OCI-LY7 (cell line): ENCODE measurements around the gene SEC14L1. TPM values are rescaled to one million over a fixed set of nuclear protein-coding genes. Genes with fewer than 3 reads are reported as not detected.

Experiments used
- BruUV-seq: library from RNA; stranded (reverse); fragments of 400-500 nt; replicated peaks from 2 replicates; lab custom pipeline; 2021; lab: Mats Ljungman, UMichigan
- CTCF ChIA-PET: fragments of 300-600 bp; sonication (Branson Sonifier 250); formaldehyde crosslinking; loops from one replicate; lab custom pipeline; 2022; ENCODE audit warnings: antibody characterized with exemption; ENCODE audit not compliant: unreplicated experiment; lab: Charles Lee
- POLR2A ChIA-PET: fragments of 300-600 bp; sonication (Branson Sonifier 250); formaldehyde crosslinking; loops from one replicate; lab custom pipeline; 2022; ENCODE audit warnings: antibody characterized with exemption; lab: Charles Lee
- DNase-seq: peaks from one replicate; pipeline ENCODE4 v3.0.0-alpha.2; 2015; ENCODE audit warnings: low spot score
- H2AFZ ChIP-seq: fragments of 200-600 bp; sonication (generic), shearing (Covaris generic); 2 replicates; pipeline ENCODE4 v1.6.1; 2014; ENCODE audit warnings: mild to moderate bottlenecking, antibody characterized with exemption, low read length, moderate library complexity
- H3K27ac ChIP-seq: fragments of 200-600 bp; sonication (generic); 2 replicates; pipeline ENCODE4 v1.5.1; 2014; ENCODE audit warnings: mixed run types, low read depth, mild to moderate bottlenecking, moderate library complexity, low read length, inconsistent platforms; ENCODE audit not compliant: poor library complexity, severe bottlenecking
- H3K36me3 ChIP-seq: fragments of 200-600 bp; sonication (generic); 2 replicates; pipeline ENCODE4 v1.6.1; 2014; ENCODE audit warnings: mild to moderate bottlenecking, antibody characterized with exemption, low read length, moderate library complexity, mixed read lengths; ENCODE audit not compliant: insufficient read depth
- H3K4me1 ChIP-seq: fragments of 200-600 bp; sonication (generic); 2 replicates; pipeline ENCODE4 v1.5.1; 2014; ENCODE audit warnings: mild to moderate bottlenecking, low read length; ENCODE audit not compliant: insufficient read depth, poor library complexity, severe bottlenecking
- H3K4me2 ChIP-seq: fragments of 200-600 bp; sonication (generic); 2 replicates; pipeline ENCODE4 v1.6.1; 2014; ENCODE audit warnings: mild to moderate bottlenecking, low read length
- H3K4me3 ChIP-seq: fragments of 200-600 bp; sonication (generic); 2 replicates; pipeline ENCODE4 v1.5.1; 2014; ENCODE audit warnings: mild to moderate bottlenecking, low read depth, low read length; ENCODE audit not compliant: poor library complexity, severe bottlenecking
- H3K79me2 ChIP-seq: fragments of 200-600 bp; sonication (generic); 2 replicates; pipeline ENCODE4 v1.6.1; 2016; ENCODE audit warnings: low read depth, mild to moderate bottlenecking, low read length, moderate library complexity, mixed read lengths; ENCODE audit not compliant: insufficient read depth
- H3K9me2 ChIP-seq: fragments of 200-600 bp; sonication (generic); 2 replicates; pipeline ENCODE4 v1.6.1; 2016; ENCODE audit warnings: mild to moderate bottlenecking, low read length, mixed read lengths; ENCODE audit not compliant: insufficient read depth
- H3K9me3 ChIP-seq: fragments of 200-600 bp; sonication (generic); 2 replicates; pipeline ENCODE4 v1.6.1; 2014; ENCODE audit warnings: mild to moderate bottlenecking, mixed run types, low read length, mixed read lengths
- H4K20me1 ChIP-seq: fragments of 200-600 bp; sonication (generic); 2 replicates; pipeline ENCODE4 v1.6.1; 2014; ENCODE audit warnings: mild to moderate bottlenecking, antibody characterized with exemption, low read length, moderate library complexity, mixed read lengths; ENCODE audit not compliant: insufficient read depth
- EZH2phosphoT487 ChIP-seq: fragments of 200-600 bp; sonication (generic); IDR thresholded peaks from 2 replicates; pipeline ENCODE4 v1.6.1; 2018; ENCODE audit warnings: low read depth, borderline replicate concordance, mild to moderate bottlenecking, mixed run types, antibody characterized with exemption, low read length, moderate library complexity, mixed read lengths
- intact Hi-C: fragments of 100-400 bp; cut with micrococcal nuclease; formaldehyde crosslinking; loops from one replicate; pipeline ENCODE4 v1.10.0; 2022; ENCODE audit not compliant: unreplicated experiment
- total RNA-seq, 2 experiments: library from RNA; depleted of rRNA in 1 of 2; stranded (reverse); fragments of >200 nt in 1 of 2; shearing (Covaris generic) in 1 of 2; gene quantifications; 2 replicates each; pipeline ENCODE4 v1.2.3, GENCODE V29; 2014 to 2022
- TF ChIP-seq, protein P1 (sequence below): fragments of 200-600 bp; sonication (generic); conservative IDR thresholded peaks from 2 replicates; pipeline ENCODE4 v1.5.1; 2014; ENCODE audit warnings: mild to moderate bottlenecking, antibody characterized with exemption, low read length, moderate library complexity, mixed read lengths

SEC14L1 gene
- total RNA-seq, 2 experiments from 2014 or later = 137 to 227 TPM

DNA sequence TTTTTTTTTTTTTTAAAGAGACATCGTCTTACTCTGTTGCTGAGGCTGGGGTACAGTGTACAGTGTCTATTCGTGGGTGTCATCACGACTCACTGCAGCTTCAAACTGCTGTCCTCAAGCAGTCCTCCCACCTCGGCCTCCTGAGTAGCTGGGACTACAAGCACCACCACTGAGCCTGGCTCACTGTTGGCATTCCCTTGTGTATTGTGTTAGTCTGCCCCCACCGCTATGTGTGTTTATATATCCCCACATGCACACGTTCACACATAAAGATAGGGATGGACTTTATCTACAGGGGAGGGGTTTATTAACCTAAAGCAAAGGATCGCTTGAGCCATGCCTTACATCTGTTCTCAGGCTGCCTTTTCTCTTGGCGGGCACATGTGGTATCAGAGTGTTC lies 63.8 kb downstream of the SEC14L1 start:
- Histone ChIP-seq H4K20me1 (no peaks in the 10 kb centered on the region), H3K4me2 (no peak overlapping the region), H3K4me3 (no peak overlapping the region), H3K36me3 (peaks cover 98% of the 10 kb centered on the region), H2AFZ (no peak overlapping the region), H3K9me2 (no peaks in the 10 kb centered on the region), H3K27ac (no peak overlapping the region), H3K9me3 (no peaks in the 10 kb centered on the region), H3K79me2 (no peaks in the 10 kb centered on the region), H3K4me1 (peaks cover 4% of the 10 kb centered on the region)
- no peak for TF ChIP-seq EZH2phosphoT487
- TF ChIP-seq, protein P1, sequence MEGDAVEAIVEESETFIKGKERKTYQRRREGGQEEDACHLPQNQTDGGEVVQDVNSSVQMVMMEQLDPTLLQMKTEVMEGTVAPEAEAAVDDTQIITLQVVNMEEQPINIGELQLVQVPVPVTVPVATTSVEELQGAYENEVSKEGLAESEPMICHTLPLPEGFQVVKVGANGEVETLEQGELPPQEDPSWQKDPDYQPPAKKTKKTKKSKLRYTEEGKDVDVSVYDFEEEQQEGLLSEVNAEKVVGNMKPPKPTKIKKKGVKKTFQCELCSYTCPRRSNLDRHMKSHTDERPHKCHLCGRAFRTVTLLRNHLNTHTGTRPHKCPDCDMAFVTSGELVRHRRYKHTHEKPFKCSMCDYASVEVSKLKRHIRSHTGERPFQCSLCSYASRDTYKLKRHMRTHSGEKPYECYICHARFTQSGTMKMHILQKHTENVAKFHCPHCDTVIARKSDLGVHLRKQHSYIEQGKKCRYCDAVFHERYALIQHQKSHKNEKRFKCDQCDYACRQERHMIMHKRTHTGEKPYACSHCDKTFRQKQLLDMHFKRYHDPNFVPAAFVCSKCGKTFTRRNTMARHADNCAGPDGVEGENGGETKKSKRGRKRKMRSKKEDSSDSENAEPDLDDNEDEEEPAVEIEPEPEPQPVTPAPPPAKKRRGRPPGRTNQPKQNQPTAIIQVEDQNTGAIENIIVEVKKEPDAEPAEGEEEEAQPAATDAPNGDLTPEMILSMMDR = no peak
- BruUV-seq = no TSS peak
- intact Hi-C loops = no loop called here
- CTCF ChIA-PET = no interaction called here
- no peak for DNase-seq
- POLR2A ChIA-PET = interaction anchor here (0.7 to 1.1 kb wide), 3 partner anchors 8 to 24 kb away, joined by 3 to 10 read pairs (median 5); no protein-coding TSS in a partner anchor

- H3K4me3 ChIP-seq = no peak overlapping the region
- H3K9me3 ChIP-seq = no peaks in the 10 kb centered on the region
- ChIA-PET POLR2A (interaction anchor here (0.6 kb wide), 1 partner anchor 262 kb away, joined by 3 read pairs; no protein-coding TSS in a partner anchor), CTCF (interaction anchor here (0.6 to 0.9 kb wide), 2 partner anchors 65 to 377 kb away, joined by 3 to 6 read pairs; partner anchors contain the start of gene SEC14L1)
- no peak for DNase-seq
- H3K36me3 ChIP-seq = peaks cover 98% of the 10 kb centered on the region
- H3K4me2 ChIP-seq = no peak overlapping the region
- intact Hi-C loops = no loop called here
- H2AFZ ChIP-seq = no peak overlapping the region
- no TSS peak for BruUV-seq
- H3K27ac ChIP-seq = no peak overlapping the region
- TF ChIP-seq EZH2phosphoT487 = no peak
- TF ChIP-seq, protein P1 = no peak
- H3K4me1 ChIP-seq = peaks cover 14% of the 10 kb centered on the region
- H3K79me2 ChIP-seq = no peaks in the 10 kb centered on the region
- H3K9me2 ChIP-seq = no peaks in the 10 kb centered on the region
- no peaks in the 10 kb centered on the region; the same call in 1 of the 2 replicates for H4K20me1 ChIP-seq
Measured at GRCh38 chr17:77205396-77206125, 64.8 kb downstream of the SEC14L1 start.
